ENCODE data around the gene ZFHX3.
A peak's percentile ranks its signal among the peaks of the same experiment; 100 is the strongest.

Gene ZFHX3

GRCh38 chr16:73068541-73069401, 20.8 kb upstream of the ZFHX3 start:
- no peak for DNase-seq

- DNase-seq, result no peak
Measured at GRCh38 chr16:73067671-73068540, 20.0 kb upstream of the ZFHX3 start.

GRCh38 chr16:73066927-73067670, 19.2 kb upstream of the ZFHX3 start:
- DNase-seq, result no peak

GRCh38 chr16:73066331-73066926, 18.5 kb upstream of the ZFHX3 start:
- no peak for DNase-seq

- no peak for DNase-seq
Measured at GRCh38 chr16:73065632-73066330, 17.9 kb upstream of the ZFHX3 start.

GRCh38 chr16:73064994-73065545, 17.1 kb upstream of the ZFHX3 start:
- no peak for DNase-seq

GRCh38 chr16:73064212-73064993, 16.5 kb upstream of the ZFHX3 start:
- DNase-seq, result no peak

GRCh38 chr16:73063854-73064211, 15.9 kb upstream of the ZFHX3 start:
- no peak for DNase-seq

GRCh38 chr16:73062743-73063733, 15.1 kb upstream of the ZFHX3 start:
- DNase-seq, result no peak

GRCh38 chr16:73062001-73062616, 14.2 kb upstream of the ZFHX3 start:
- DNase-seq, result no peak

- no peak for DNase-seq
Measured at GRCh38 chr16:73060892-73061490, 13.1 kb upstream of the ZFHX3 start.

GRCh38 chr16:73059779-73060615, 12.1 kb upstream of the ZFHX3 start:
- no peak for DNase-seq

- DNase-seq, result peak in 6 of 58 donors; percentile 18 to 52 (median 28)
Measured at GRCh38 chr16:73058616-73059409, 10.9 kb upstream of the ZFHX3 start.

- DNase-seq, result peak in 3 of 58 donors; percentile 25 to 52 (median 30)
Measured at GRCh38 chr16:73058221-73058615, 10.3 kb upstream of the ZFHX3 start.
